HS-27A (cell line): ENCODE data around the gene TMEM109.

Experiments
- DNase-seq: peaks from one replicate; pipeline ENCODE4 v3.0.0-alpha.2; 2012; ENCODE audit warnings: low read depth, missing footprints

The TMEM109 gene

GRCh38 chr11:60913793-60914632, at the start of gene TMEM109:
TMEM109 (plus strand) TSS chr11:60914158; CDS start chr11:60919694, 5,536 bp downstream.
- DNase-seq = peak; percentile 84

GRCh38 chr11:60864856-60865513, 49.0 kb upstream of the TMEM109 start:
- no peak for DNase-seq

GRCh38 chr11:60866911-60867870, 46.8 kb upstream of the TMEM109 start, which contains the start of gene ZP1:
ZP1 (plus strand) TSS chr11:60867542; CDS start chr11:60867562, 20 bp downstream.
- no peak for DNase-seq

GRCh38 chr11:60867871-60868681, 45.9 kb upstream of the TMEM109 start:
- DNase-seq = no peak

- DNase-seq = no peak
Observed at GRCh38 chr11:60868682-60869450, 45.1 kb upstream of the TMEM109 start.

- no peak for DNase-seq
Observed at GRCh38 chr11:60869451-60869825, 44.5 kb upstream of the TMEM109 start.

- DNase-seq = no peak
Observed at GRCh38 chr11:60870276-60870675, 43.7 kb upstream of the TMEM109 start.

GRCh38 chr11:60870733-60871377, 43.1 kb upstream of the TMEM109 start:
- DNase-seq = no peak

GRCh38 chr11:60871378-60872061, 42.4 kb upstream of the TMEM109 start:
- DNase-seq = no peak

- DNase-seq = no peak
Observed at GRCh38 chr11:60872124-60872960, 41.6 kb upstream of the TMEM109 start.

GRCh38 chr11:60872961-60873524, 40.9 kb upstream of the TMEM109 start:
- no peak for DNase-seq

GRCh38 chr11:60873533-60873932, 40.4 kb upstream of the TMEM109 start:
- no peak for DNase-seq

- no peak for DNase-seq
Observed at GRCh38 chr11:60874421-60875365, 39.3 kb upstream of the TMEM109 start.

GRCh38 chr11:60875366-60876167, 38.4 kb upstream of the TMEM109 start:
- no peak for DNase-seq

GRCh38 chr11:60876168-60876485, 37.8 kb upstream of the TMEM109 start:
- no peak for DNase-seq
